ENCODE data around the gene SERINC2. TPM values are rescaled to one million over a fixed set of nuclear protein-coding genes. Genes with fewer than 3 reads are reported as not detected.

Gene SERINC2
- 1 to 10 TPM; 6.3 to 10.0 TPM for total RNA-seq

DNA sequence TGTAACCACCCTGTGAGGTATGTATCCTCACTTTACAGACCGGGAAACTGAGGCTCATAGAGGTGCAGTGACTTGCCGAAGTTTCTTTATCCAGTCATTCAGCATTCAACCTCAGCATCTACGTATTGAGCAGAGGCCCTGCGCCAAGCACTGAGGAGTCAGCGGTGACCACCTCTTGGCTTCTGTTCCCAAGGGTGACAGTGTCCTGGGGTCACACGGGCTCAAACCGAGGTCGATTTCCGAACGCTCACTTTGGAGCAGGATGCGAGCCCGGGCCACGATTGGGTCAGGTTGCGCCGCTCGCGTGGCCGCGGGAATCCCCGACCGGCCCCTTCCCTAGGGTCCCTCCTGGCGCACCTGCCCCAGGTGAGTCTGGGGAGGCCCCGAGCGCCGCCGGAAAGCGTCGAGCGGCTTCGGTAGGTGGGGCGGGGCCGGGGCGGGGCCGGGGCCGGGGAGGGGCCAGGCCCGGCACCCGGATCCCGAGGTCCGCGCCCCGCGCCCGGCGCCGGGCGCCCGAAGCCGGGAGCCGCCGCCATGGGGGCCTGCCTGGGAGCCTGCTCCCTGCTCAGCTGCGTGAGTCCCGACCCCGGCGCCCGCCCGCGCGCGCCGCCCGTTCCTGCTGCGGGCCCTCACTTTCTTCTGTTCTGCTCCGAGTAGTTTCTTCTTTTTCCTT lies at the start of gene SERINC2:
TSS of gene SERINC2 (plus strand) at position 482 of the 673 bp plus-strand sequence. CDS start at position 535, 53 bp downstream.

DNA sequence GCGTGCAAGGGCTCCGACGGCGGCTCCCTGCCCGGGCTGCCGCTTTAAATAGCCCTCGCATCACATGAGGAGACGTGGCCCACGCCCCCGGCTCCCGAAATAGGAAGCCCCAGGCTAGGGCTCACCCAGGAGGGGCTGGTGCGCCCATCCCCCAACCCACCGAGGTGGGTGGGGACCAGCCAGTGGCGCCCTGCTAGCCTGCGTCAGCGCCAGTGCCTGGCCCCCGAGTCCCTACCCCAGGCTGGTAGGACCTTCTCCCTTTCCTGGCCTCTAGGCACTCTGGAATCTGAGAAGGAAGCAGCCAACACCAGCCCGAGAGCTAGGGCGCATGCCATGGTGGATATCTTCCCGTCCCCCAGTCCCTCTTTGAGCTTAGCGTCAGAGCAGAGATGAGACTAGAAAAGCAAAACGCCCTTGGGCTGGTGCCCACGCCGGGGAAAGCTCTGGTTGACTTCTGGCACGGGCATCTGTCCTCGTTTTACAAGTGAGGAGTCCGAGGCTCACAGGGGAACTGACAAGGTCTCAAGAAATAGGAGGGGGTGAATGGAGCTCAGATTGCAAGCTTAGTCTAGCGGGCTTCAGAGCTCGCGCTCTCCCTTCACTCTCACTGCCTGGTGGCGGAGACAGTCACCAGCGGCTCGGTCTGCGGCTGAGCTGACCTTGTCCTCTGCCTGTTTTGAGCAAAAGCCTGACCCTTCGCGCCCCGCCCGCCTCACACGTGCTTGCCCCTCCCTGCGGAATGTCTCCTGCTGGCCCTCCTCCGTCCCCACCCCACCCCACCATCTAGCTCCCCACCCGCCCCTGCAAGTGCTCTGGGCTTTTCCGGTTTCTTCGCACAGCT lies 39.7 kb upstream of the SERINC2 start, which contains the start of gene FABP3:
TSS of gene FABP3 (minus strand) at position 21 of the 841 bp plus-strand sequence. CDS start 62 bp downstream, outside the sequence.

Other genes with a start within 250 kb of the SERINC2 start
- gene NKAIN1, start 173.3 kb upstream of the SERINC2 start, total RNA-seq: 1 to 10 TPM in 1 of 2 donors, under 1 TPM in 1; 0.67 to 1.0 TPM
- 100 to 1,000 TPM in 1 of 2 donors, 10 to 100 TPM in 1; 71.9 to 128 TPM for gene SNRNP40, start 116.4 kb upstream of the SERINC2 start, total RNA-seq
- 10 to 100 TPM; 38.5 to 66.6 TPM for gene ZCCHC17, start 116.2 kb upstream of the SERINC2 start, total RNA-seq
- 1 to 10 TPM in 1 of 2 donors, under 1 TPM in 1; 0.69 to 5.7 TPM for gene FABP3, start 40.1 kb upstream of the SERINC2 start, total RNA-seq
- gene TINAGL1, start 163.3 kb downstream of the SERINC2 start, total RNA-seq: under 1 TPM in 1 of 2 donors, not detected in 1; 0.33 TPM
- gene HCRTR1, start 204.5 kb downstream of the SERINC2 start, total RNA-seq: not detected
- 10 to 100 TPM; 76.1 to 90.2 TPM for gene PEF1, start 231.7 kb downstream of the SERINC2 start, total RNA-seq

Data from melanocyte of skin (primary cell).